Choroid plexus epithelial cell (primary cell): Measurements from ENCODE around the gene CD48.

ENCODE experiments used
- DNase-seq: peaks from one replicate; pipeline ENCODE4 v3.0.0-alpha.2; 2010; ENCODE audit warnings: low read depth
- H3K4me3 ChIP-seq: 2 replicates; pipeline ENCODE4 v1.5.1; 2011; ENCODE audit warnings: low read depth, mild to moderate bottlenecking, control low read depth, low read length, moderate library complexity
- CTCF ChIP-seq: conservative IDR thresholded peaks from 2 replicates; pipeline ENCODE4 v1.5.1; 2011; ENCODE audit warnings: low read depth, mild to moderate bottlenecking, control low read depth, inconsistent platforms, low read length, moderate library complexity

The CD48 gene

GRCh38 chr1:160755461-160755860 is 43.8 kb upstream of the CD48 start:
- TF ChIP-seq CTCF: no peak
- no peak for DNase-seq
- no peak overlapping the region for H3K4me3 ChIP-seq

GRCh38 chr1:160753594-160753993 is 42.0 kb upstream of the CD48 start:
- H3K4me3 ChIP-seq: no peak overlapping the region
- TF ChIP-seq CTCF: no peak
- no peak for DNase-seq

GRCh38 chr1:160752924-160753323 is 41.3 kb upstream of the CD48 start:
- H3K4me3 ChIP-seq: no peak overlapping the region
- peak; percentile 44 for DNase-seq
- no peak for TF ChIP-seq CTCF

- no peak for DNase-seq
- TF ChIP-seq CTCF: no peak
- H3K4me3 ChIP-seq: no peak overlapping the region
These were observed 40.8 kb upstream of the CD48 start for GRCh38 chr1:160752406-160752805.

- no peak for DNase-seq
- no peak for TF ChIP-seq CTCF
- H3K4me3 ChIP-seq: no peak overlapping the region
These were observed 39.0 kb upstream of the CD48 start for GRCh38 chr1:160750608-160751007.

- TF ChIP-seq CTCF: no peak
- no peak overlapping the region for H3K4me3 ChIP-seq
- peak; percentile 52 for DNase-seq
These were observed 37.3 kb upstream of the CD48 start for GRCh38 chr1:160748878-160749269.

- H3K4me3 ChIP-seq: no peak overlapping the region
- peak; percentile 10 for TF ChIP-seq CTCF
- DNase-seq: peak; percentile 32
These were observed 36.7 kb upstream of the CD48 start for GRCh38 chr1:160748181-160748877.
